Peyer's patch (tissue), 4 donors: ENCODE measurements around the gene CD300LB.

Experiments
- POLR2A ChIP-seq, 2 donors: fragments of 450-650 bp; IDR thresholded peaks; one replicate each; pipeline ENCODE4 v1.5.1; 2017; ENCODE audit warnings: antibody characterized with exemption in 2 of 2, mild to moderate bottlenecking in 2 of 2, moderate library complexity in 2 of 2
- TF ChIP-seq, protein P1 (sequence below), 6 experiments: fragments of 450-650 bp in 4 of 6; fragments of 200-600 bp in 2 of 6; sonication (generic) in 1 of 6; IDR thresholded peaks; one replicate each; pipeline ENCODE4 v1.5.1; 2017 to 2019; ENCODE audit warnings: antibody characterized with exemption in 6 of 6, mild to moderate bottlenecking in 3 of 6, moderate library complexity in 1 of 6

DNA sequence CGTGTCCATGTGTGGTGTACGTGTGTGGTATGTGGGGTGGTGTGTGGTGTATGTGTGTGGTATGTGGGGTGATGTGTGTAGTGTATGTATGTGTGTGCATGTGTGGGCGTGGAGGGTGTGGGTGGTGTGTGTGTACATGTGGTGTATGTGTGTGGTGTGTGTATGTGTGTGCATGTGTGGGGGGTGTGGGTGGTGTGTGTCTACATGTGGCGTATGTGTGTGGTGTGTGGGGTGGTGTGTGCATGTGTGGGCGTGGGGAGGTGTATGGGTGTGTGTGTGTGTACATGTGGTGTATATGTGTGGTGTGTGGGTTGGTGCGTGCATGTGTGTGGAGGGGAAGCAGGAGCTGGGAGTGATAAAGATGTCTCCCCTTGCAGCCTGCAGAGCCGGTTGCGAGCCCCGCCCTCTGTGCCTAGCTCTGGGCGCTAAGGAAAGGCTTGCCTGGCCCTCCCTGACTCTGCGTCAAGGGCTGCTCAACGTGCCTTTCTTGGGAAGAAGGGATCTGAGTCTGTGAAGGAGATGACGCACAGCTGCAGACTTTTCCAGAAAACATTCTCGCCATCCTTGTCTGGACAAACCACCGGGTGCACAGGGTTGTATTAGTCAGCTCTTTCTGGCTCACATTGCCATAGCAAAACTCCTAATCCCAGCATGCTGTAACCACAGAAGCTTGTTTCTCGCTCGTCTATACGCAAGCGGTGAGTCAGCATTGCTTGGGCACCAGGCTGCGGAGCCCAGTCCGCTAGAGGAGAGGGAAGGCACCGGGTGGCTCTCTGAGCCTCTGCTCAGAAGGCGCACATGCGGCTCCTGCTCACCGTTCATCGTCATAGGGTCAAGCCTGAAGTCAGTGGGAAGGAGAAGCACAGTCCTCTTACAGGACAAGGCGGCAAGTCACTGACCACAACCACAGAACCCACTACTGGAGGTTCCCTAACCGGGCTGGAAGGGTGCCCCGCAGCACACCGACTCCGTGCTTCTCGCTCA, 38.0 kb upstream of the CD300LB start:
- TF ChIP-seq, protein P1, sequence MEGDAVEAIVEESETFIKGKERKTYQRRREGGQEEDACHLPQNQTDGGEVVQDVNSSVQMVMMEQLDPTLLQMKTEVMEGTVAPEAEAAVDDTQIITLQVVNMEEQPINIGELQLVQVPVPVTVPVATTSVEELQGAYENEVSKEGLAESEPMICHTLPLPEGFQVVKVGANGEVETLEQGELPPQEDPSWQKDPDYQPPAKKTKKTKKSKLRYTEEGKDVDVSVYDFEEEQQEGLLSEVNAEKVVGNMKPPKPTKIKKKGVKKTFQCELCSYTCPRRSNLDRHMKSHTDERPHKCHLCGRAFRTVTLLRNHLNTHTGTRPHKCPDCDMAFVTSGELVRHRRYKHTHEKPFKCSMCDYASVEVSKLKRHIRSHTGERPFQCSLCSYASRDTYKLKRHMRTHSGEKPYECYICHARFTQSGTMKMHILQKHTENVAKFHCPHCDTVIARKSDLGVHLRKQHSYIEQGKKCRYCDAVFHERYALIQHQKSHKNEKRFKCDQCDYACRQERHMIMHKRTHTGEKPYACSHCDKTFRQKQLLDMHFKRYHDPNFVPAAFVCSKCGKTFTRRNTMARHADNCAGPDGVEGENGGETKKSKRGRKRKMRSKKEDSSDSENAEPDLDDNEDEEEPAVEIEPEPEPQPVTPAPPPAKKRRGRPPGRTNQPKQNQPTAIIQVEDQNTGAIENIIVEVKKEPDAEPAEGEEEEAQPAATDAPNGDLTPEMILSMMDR (IDR thresholded peaks at IDR 0.05) = no peak
- TF ChIP-seq POLR2A (IDR thresholded peaks at IDR 0.05) = no peak
